ENCODE data around the gene GPR173. TPM values are rescaled to one million over a fixed set of nuclear protein-coding genes. Genes with fewer than 3 reads are reported as not detected.

GPR173 gene
- total RNA-seq, 2 donors from 2014 or later = 2.3 to 2.7 TPM

GRCh38 chrX:53093748-53094581 lies 45.4 kb downstream of the GPR173 start, which contains the start of gene KANTR:
KANTR (plus strand) TSS chrX:53094142; CDS start chrX:53124273, 30,131 bp downstream.
- peak within 1 kb of the TSS; percentile 93 to 97 for H3K27ac ChIP-seq
- H3K4me1 ChIP-seq (ENCODE audit: control insufficient read depth in 1 of 2, low read depth in 2 of 2) = peaks cover 0 to 8% of the 10 kb centered on the region in 2 donors
- no peak for TF ChIP-seq CTCF (IDR thresholded peaks at IDR 0.05)
- peak; percentile 89 for ATAC-seq (ENCODE audit: insufficient number of reproducible peaks, low FRiP score, low read depth)
- no peaks in the 10 kb centered on the region for H3K9me3 ChIP-seq
- H3K4me3 ChIP-seq = peak within 1 kb of the TSS; percentile 81
- DNase-seq (ENCODE audit: low spot score) = peak; percentile 59
- H3K27me3 ChIP-seq (replicated peaks; ENCODE audit: insufficient read depth) = no peaks in the 10 kb centered on the region
- no peaks in the 10 kb centered on the region for H3K36me3 ChIP-seq

DNA sequence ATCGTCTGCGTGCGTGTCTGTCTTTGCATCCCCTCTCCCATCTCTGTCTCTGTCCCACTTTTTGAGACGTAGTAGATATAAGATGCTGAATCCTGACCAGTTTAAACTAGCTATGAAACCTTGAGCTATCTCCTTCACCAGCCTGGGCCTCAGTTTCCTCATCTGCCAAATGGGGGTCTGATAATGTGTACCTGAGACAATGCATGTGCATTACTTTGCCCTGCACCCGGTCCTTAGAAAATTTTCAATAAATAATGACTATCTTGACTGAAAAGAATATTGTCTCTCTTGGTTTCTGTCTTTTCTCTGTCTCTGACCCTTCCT lies 46.0 kb downstream of the GPR173 start:
- TF ChIP-seq CTCF (IDR thresholded peaks at IDR 0.05) = no peak
- ATAC-seq (ENCODE audit: insufficient number of reproducible peaks, low FRiP score, low read depth) (no peak), DNase-seq (ENCODE audit: low spot score) (no peak)
- Histone ChIP-seq H3K27me3 (replicated peaks; ENCODE audit: insufficient read depth) (no peaks in the 10 kb centered on the region), H3K27ac (peak overlapping the region; percentile 72 to 85), H3K36me3 (no peaks in the 10 kb centered on the region), H3K4me3 (peak overlapping the region; percentile 81), H3K4me1 (ENCODE audit: control insufficient read depth in 1 of 2, low read depth in 2 of 2) (peaks cover 0 to 8% of the 10 kb centered on the region in 2 donors), H3K9me3 (no peaks in the 10 kb centered on the region)

DNA sequence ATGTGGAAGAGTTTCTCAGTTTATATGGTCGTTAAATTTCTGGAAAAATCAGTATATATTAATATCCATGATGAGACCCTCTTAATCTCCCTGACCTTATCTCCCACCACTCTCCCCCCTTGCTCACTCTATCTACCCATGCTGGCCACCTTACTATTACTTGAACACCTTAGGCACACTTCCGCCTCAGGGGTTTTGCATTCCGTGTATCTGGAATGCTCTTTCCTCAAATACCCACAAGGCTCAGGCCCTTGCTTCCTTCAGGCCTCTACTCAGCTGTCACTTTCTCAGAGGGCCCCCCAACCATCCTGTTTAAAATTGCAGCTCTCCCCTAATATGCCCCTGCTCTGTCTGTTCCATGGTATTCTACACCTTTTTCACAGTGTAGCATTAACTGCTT lies 47.2 kb downstream of the GPR173 start:
- Histone ChIP-seq H3K4me3 (no peak overlapping the region), H3K9me3 (no peaks in the 10 kb centered on the region), H3K4me1 (ENCODE audit: control insufficient read depth in 1 of 2, low read depth in 2 of 2) (peaks cover 0 to 8% of the 10 kb centered on the region in 2 donors), H3K27me3 (replicated peaks; ENCODE audit: insufficient read depth) (no peaks in the 10 kb centered on the region), H3K27ac (no peak overlapping the region), H3K36me3 (no peaks in the 10 kb centered on the region)
- DNase-seq (ENCODE audit: low spot score) (no peak), ATAC-seq (ENCODE audit: insufficient number of reproducible peaks, low FRiP score, low read depth) (no peak)
- no peak for TF ChIP-seq CTCF (IDR thresholded peaks at IDR 0.05)

DNA sequence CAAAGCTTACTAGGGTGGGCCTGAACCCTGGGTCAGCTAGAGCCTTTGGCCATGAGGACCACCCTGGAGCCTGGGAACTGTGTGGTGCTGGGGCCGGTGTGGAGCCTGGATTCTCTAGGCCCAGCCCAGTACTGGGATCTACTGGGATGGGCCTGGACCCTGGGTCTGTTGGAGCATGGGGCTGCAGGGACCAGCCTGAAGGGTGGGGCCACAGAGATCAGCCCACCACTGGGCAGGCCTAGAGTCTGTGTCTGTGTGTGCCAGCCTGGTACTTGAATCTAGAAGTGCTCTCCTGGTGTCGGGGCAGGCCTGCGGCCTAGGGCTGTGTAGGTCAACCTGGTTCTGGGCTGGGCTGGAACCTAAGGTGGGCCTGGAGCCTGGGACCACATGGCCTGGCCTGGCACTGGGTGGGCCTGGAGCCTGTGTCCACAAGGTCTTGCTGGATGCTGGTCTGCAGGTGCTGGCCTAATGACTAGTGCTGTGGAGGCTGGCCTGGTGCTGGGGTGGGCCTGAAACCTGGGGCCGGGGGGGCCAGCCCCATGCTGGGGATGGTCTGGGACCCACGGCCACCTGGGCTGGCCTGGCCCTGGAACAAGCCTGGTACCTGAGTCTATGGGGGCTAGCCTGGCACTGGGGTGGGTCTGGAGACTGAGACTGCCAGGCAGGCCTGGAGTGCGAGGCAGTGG lies 66.4 kb downstream of the GPR173 start:
- H3K27me3 ChIP-seq (replicated peaks; ENCODE audit: insufficient read depth) = no peaks in the 10 kb centered on the region
- no peak for DNase-seq (ENCODE audit: low spot score)
- H3K4me3 ChIP-seq = no peak overlapping the region
- no peaks in the 10 kb centered on the region for H3K4me1 ChIP-seq (ENCODE audit: control insufficient read depth in 1 of 2, low read depth in 2 of 2)
- H3K9me3 ChIP-seq = no peaks in the 10 kb centered on the region
- no peak for ATAC-seq (ENCODE audit: insufficient number of reproducible peaks, low FRiP score, low read depth)
- no peak for TF ChIP-seq CTCF (IDR thresholded peaks at IDR 0.05)
- peak overlapping the region in 1 of 2 donors; percentile 52 for H3K27ac ChIP-seq
- no peaks in the 10 kb centered on the region for H3K36me3 ChIP-seq

- Histone ChIP-seq H3K4me1 (ENCODE audit: control insufficient read depth in 1 of 2, low read depth in 2 of 2) (no peaks in the 10 kb centered on the region), H3K9me3 (no peaks in the 10 kb centered on the region), H3K27ac (peak overlapping the region in 1 of 2 donors; percentile 52), H3K27me3 (replicated peaks; ENCODE audit: insufficient read depth) (no peaks in the 10 kb centered on the region), H3K36me3 (no peaks in the 10 kb centered on the region), H3K4me3 (no peak overlapping the region)
- no peak for TF ChIP-seq CTCF (IDR thresholded peaks at IDR 0.05)
- no peak for DNase-seq (ENCODE audit: low spot score)
- ATAC-seq (ENCODE audit: insufficient number of reproducible peaks, low FRiP score, low read depth) = no peak
Observed at GRCh38 chrX:53115550-53115874, 66.9 kb downstream of the GPR173 start.

Data from thoracic aorta (tissue), 2 donors.